RPMI8226 (cell line): ENCODE measurements around the gene TEDC2.
A peak's percentile ranks its signal among the peaks of the same experiment; 100 is the strongest.
"Not testable (repeated sequence)": the region's sequence is repeated elsewhere in the genome, so short reads cannot be mapped to it uniquely, and the experiment has no call there.

ENCODE experiments used
- DNase-seq: peaks from one replicate; pipeline ENCODE4 v3.0.0-alpha.2; 2015

TEDC2 gene

GRCh38 chr16:2459647-2460390, at the start of gene TEDC2:
Gene TEDC2 (plus strand): TSS chr16:2460109. CDS start chr16:2460145, 36 bp downstream.
- peak; percentile 100 for DNase-seq

- DNase-seq = no peak
Measured at GRCh38 chr16:2415085-2415484, 44.8 kb upstream of the TEDC2 start.

- DNase-seq = no peak
Measured at GRCh38 chr16:2420035-2420434, 39.9 kb upstream of the TEDC2 start.

GRCh38 chr16:2422123-2422867, 37.6 kb upstream of the TEDC2 start:
- no peak for DNase-seq

- DNase-seq = no peak
Measured at GRCh38 chr16:2424061-2425007, 35.6 kb upstream of the TEDC2 start.

GRCh38 chr16:2425008-2425518, 34.8 kb upstream of the TEDC2 start:
- no peak for DNase-seq

GRCh38 chr16:2425825-2426430, 34.0 kb upstream of the TEDC2 start:
- DNase-seq = no peak

- peak; percentile 39 for DNase-seq
Measured at GRCh38 chr16:2426941-2427361, 33.0 kb upstream of the TEDC2 start.

- DNase-seq = no peak
Measured at GRCh38 chr16:2427526-2427925, 32.4 kb upstream of the TEDC2 start.

GRCh38 chr16:2428051-2428783, 31.7 kb upstream of the TEDC2 start:
- peak; percentile 74 for DNase-seq

GRCh38 chr16:2428784-2429033, 31.2 kb upstream of the TEDC2 start:
- DNase-seq = no peak

GRCh38 chr16:2429034-2429770, 30.7 kb upstream of the TEDC2 start, which contains the start of gene CCNF:
Gene CCNF (plus strand): TSS chr16:2429447. CDS start chr16:2429482, 35 bp downstream.
- peak; percentile 99 for DNase-seq

GRCh38 chr16:2429771-2430663, 29.9 kb upstream of the TEDC2 start:
- DNase-seq = peak; percentile 74

- DNase-seq = no peak
Measured at GRCh38 chr16:2432286-2432685, 27.6 kb upstream of the TEDC2 start.

- no peak for DNase-seq
Measured at GRCh38 chr16:2432801-2433505, 27.0 kb upstream of the TEDC2 start.

- not testable (repeated sequence) for DNase-seq
Measured at GRCh38 chr16:2435236-2435635, 24.7 kb upstream of the TEDC2 start.

- no peak for DNase-seq
Measured at GRCh38 chr16:2436110-2436509, 23.8 kb upstream of the TEDC2 start.

GRCh38 chr16:2437032-2437790, 22.7 kb upstream of the TEDC2 start:
- DNase-seq = no peak

GRCh38 chr16:2438121-2438520, 21.8 kb upstream of the TEDC2 start:
- no peak for DNase-seq
